ENCODE data around the gene ACADVL.

GRCh38 chr17:7222093-7222971, 2.6 kb downstream of the ACADVL start:
- TF ChIP-seq EZH2 (IDR thresholded peaks at IDR 0.05; ENCODE audit: insufficient read depth, poor library complexity, severe bottlenecking) (no peak), EZH2phosphoT487 (IDR thresholded peaks at IDR 0.05; ENCODE audit: insufficient read depth, low read depth) (no peak)
